Right lobe of liver (tissue), 6 donors: Measurements from ENCODE around the gene SEMA4C. TPM values are rescaled to one million over a fixed set of nuclear protein-coding genes. Genes with fewer than 3 reads are reported as not detected.

Experiments
- ATAC-seq, 4 donors: fragments of 200-7000 bp; cut with Tn5 transposase; one replicate each; pipeline ENCODE4 v1.9.1; 2020; ENCODE audit warnings: mild to moderate bottlenecking in 4 of 4, moderate library complexity in 4 of 4
- DNase-seq, 3 donors: peaks; one replicate each; pipeline ENCODE4 v3.0.0-alpha.2; 2020
- H3K27ac ChIP-seq, 3 donors: fragments of 200-600 bp; one replicate each; pipeline ENCODE4 v1.8.0; 2022
- H3K27me3 ChIP-seq, 2 donors: fragments of 200-600 bp; one replicate each; pipeline ENCODE4 v1.8.0; 2022
- H3K36me3 ChIP-seq, 4 donors: fragments of 200-600 bp; sonication (generic) in 1 of 4; one replicate each; pipeline versions ENCODE4 v1.5.1 to v1.8.0; 2017 to 2022; ENCODE audit warnings: control low read depth in 1 of 4
- H3K4me1 ChIP-seq, 4 donors: fragments of 200-600 bp; sonication (generic) in 1 of 4; one replicate each; pipeline versions ENCODE4 v1.5.1 to v1.8.0; 2017 to 2022; ENCODE audit warnings: control low read depth in 1 of 4
- H3K4me3 ChIP-seq, 3 donors: fragments of 200-600 bp; one replicate each; pipeline ENCODE4 v1.8.0; 2022
- H3K9me3 ChIP-seq, 4 donors: fragments of 200-600 bp; sonication (generic) in 1 of 4; one replicate each; pipeline versions ENCODE4 v1.5.1 to v1.8.0; 2017 to 2022; ENCODE audit warnings: control low read depth in 1 of 4
- POLR2A ChIP-seq: fragments of 450-650 bp; IDR thresholded peaks from one replicate; pipeline ENCODE4 v1.6.1; 2017; ENCODE audit warnings: antibody characterized with exemption, mild to moderate bottlenecking
- WGBS: methylation state at CpG from one replicate; pipeline ENCODE4 v1.1.6; 2018; ENCODE audit warnings: low coverage, low lambda C conversion rate; ENCODE audit not compliant: insufficient coverage; ENCODE audit errors: missing lambda C conversion rate; 5-methylcytosine and 5-hydroxymethylcytosine counted together
- intact Hi-C, 2 donors: fragments of 100-400 bp; cut with DNase I; formaldehyde crosslinking; loops; one replicate each; pipeline versions ENCODE4 v1.11.2 to v1.14.1; 2022
- total RNA-seq, 6 experiments: library from RNA; depleted of rRNA in 2 of 6; stranded (reverse); fragments of >200 nt in 2 of 6; fragmentation: NEBNext Ultra II Directional in 3 of 6; extraction: Animal tissue kit (Norgen Biotek cat#: 25700) in 3 of 6; gene quantifications; one replicate each; pipeline versions ENCODE4 v1.1.0 to v1.2.4, GENCODE V29; 2016 to 2023
- TF ChIP-seq, protein P1 (sequence below), 4 donors: fragments of 200-600 bp in 3 of 4; fragments of 450-650 bp in 1 of 4; IDR thresholded peaks; one replicate each; pipeline versions ENCODE4 v1.5.1 to v1.8.0; 2016 to 2022; ENCODE audit warnings: antibody characterized with exemption in 4 of 4, mild to moderate bottlenecking in 2 of 4
- donor health status: DM: no; HTN: yes; CAD: no.
- donor health status: DM: no; HTN: no; CAD: no.
- donor health status: DM: no; HTN: no; CAD: no.
- donor health status: DM: no; HTN: yes; CAD: no.
- donor health status: DM: no; HTN: yes; CAD: no.

The SEMA4C gene
- total RNA-seq, 6 experiments from 2014 or later = 11.9 to 18.9 (median 12.6) TPM

DNA sequence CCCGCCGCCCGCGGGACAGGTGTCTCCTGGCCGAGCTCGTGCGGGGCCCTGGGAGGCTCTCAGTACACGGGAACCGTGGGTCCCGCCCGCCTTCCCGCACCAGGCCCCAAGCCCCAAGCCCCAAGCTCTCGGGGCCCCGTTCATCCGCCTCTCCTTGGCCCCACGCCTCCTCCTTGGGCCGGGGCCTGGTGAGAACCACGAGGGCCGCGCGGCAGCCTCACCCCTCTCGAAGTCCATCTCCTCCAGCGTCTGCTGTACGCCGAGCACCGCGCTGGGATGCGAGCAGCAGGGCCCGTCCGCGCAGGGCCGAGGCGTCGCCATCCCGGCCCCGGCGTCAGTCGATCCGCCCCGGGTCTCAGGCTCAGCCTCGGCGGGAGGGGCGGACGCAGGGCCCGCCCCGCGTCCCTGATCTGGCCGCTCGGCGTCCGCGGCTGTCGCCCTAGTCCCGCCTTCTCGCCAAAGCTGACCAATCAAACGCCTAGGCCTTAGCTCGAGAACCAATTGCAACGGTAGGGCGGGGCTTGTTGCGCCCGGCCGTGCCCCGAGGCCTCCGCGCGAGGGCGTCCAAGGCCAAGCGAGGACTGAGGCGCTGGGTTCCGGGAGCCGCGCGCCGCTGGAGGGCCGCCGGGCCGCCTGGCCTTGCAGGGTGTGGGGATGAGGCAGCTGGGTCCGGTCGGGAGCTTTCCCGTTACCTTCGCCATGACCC, 12.1 kb downstream of the SEMA4C start, which contains the start of gene ANKRD39:
Gene ANKRD39, minus strand, starts transcription at position 350 of the 706 bp plus-strand sequence. Its CDS starts 29 bp downstream, at position 321.
- intact Hi-C loops = loop anchor here in 1 of 2 donors (5.0 kb wide), 1 partner anchor 94 kb away; no protein-coding TSS in a partner anchor
- DNase-seq (peak; percentile 97 to 98 (median 98)), ATAC-seq (peak; percentile 85 to 95 (median 90))
- peaks cover 0 to 24% (median 12%) of the 10 kb centered on the region in 4 donors for H3K36me3 ChIP-seq
- H3K9me3 ChIP-seq = no peaks in the 10 kb centered on the region
- H3K27me3 ChIP-seq = no peaks in the 10 kb centered on the region
- TF ChIP-seq, protein P1, sequence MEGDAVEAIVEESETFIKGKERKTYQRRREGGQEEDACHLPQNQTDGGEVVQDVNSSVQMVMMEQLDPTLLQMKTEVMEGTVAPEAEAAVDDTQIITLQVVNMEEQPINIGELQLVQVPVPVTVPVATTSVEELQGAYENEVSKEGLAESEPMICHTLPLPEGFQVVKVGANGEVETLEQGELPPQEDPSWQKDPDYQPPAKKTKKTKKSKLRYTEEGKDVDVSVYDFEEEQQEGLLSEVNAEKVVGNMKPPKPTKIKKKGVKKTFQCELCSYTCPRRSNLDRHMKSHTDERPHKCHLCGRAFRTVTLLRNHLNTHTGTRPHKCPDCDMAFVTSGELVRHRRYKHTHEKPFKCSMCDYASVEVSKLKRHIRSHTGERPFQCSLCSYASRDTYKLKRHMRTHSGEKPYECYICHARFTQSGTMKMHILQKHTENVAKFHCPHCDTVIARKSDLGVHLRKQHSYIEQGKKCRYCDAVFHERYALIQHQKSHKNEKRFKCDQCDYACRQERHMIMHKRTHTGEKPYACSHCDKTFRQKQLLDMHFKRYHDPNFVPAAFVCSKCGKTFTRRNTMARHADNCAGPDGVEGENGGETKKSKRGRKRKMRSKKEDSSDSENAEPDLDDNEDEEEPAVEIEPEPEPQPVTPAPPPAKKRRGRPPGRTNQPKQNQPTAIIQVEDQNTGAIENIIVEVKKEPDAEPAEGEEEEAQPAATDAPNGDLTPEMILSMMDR (IDR thresholded peaks at IDR 0.05) = peak; percentile 87 to 93 (median 87)
- peak; percentile 89 for TF ChIP-seq POLR2A
- WGBS = 0% methylated on average over 4 of the region's 81 CpGs
- H3K27ac ChIP-seq = peak within 1 kb of the TSS; percentile 58 to 75 (median 66)
- H3K4me1 ChIP-seq = peaks cover 0 to 58% (median 21%) of the 10 kb centered on the region in 4 donors
- peak within 1 kb of the TSS; percentile 66 to 87 (median 75) for H3K4me3 ChIP-seq

DNA sequence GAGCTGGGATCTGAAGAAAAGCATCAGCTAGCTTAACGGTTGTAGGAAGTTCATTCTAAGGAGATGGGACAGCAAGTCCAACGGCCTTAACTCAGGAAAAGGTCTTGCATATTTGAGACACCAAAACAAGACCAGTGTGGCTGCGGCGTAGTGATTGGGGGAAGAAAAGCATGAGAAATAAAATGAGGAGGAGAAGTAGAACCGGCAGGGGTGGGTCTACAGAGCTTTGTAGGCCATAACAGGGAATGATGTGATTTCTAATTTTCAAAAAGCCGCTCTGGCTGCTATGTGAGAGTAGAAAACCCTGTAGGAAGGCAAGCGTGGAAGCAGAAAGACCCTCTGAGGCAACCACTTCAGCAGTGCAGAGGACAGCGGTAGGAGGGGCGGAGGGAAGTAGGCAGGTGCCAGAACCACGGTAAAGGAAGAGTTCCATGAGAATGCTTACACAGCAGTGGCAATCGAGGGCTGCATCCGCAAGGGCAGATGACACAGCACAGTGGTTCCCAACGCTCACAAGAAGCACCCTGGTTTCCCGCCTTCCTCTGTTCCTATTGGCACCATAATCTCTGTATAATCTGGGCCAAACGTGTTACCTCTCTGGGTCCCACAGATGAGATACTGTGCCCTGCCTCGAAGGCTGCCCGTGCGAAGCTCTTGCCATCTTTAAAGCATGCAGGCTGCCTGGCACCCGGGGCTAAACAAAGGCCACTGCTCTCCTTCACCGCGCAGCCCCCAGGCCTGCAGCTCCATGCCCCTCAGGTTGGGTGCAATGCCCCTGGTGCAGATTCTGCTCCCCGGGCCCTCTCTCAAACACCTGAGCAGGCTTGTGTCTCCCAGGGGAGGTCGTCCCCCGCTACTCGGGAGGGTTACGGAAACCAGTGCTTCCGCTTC, 12.9 kb downstream of the SEMA4C start:
- H3K27ac ChIP-seq = peak overlapping the region; percentile 46 to 75 (median 66)
- DNase-seq = no peak

DNA sequence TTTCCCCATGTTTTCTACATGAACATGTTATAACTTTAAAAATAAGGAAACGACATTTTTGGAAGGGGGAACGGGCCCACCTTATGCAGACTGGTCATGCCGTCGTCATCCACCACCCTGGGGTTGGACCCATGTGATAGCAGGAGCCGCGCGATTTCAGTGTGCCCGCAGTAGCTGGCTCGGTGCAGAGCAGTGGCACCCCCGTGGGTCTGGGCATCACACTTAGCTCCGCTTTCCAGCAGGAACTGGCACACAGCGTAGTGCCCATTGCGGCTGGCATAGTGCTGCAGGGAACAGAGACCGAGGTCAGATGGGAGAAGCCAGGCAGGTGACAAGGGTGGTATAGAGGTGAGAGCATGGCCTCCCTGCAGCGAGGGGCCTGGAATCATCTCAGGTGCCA, 16.6 kb downstream of the SEMA4C start:
- no peaks in the 10 kb centered on the region for H3K9me3 ChIP-seq
- no peaks in the 10 kb centered on the region for H3K27me3 ChIP-seq
- no peak overlapping the region for H3K4me3 ChIP-seq
- 97% methylated on average over 8 of the region's 15 CpGs for WGBS
- peaks cover 0 to 44% (median 9%) of the 10 kb centered on the region in 4 donors for H3K36me3 ChIP-seq
- no peak for ATAC-seq
- H3K4me1 ChIP-seq = peaks cover 0 to 32% (median 11%) of the 10 kb centered on the region in 4 donors
- no peak for TF ChIP-seq POLR2A
- intact Hi-C loops = no loop called here
- no peak overlapping the region for H3K27ac ChIP-seq
- DNase-seq = no peak

More for the DNA sequence above, 12.9 kb downstream of the SEMA4C start:
- no peaks in the 10 kb centered on the region for H3K27me3 ChIP-seq
- H3K4me1 ChIP-seq = peaks cover 0 to 52% (median 18%) of the 10 kb centered on the region in 4 donors
- TF ChIP-seq, protein P1 (IDR thresholded peaks at IDR 0.05) = no peak
- TF ChIP-seq POLR2A = no peak
- H3K9me3 ChIP-seq = no peaks in the 10 kb centered on the region
- ATAC-seq = peak; percentile 6 to 21 (median 19)
- WGBS = 17% methylated on average over 18 of the region's 27 CpGs
- H3K4me3 ChIP-seq = peak overlapping the region; percentile 66 to 87 (median 75)
- intact Hi-C loops = loop anchor here in 1 of 2 donors (5.0 kb wide), 1 partner anchor 95 kb away; no protein-coding TSS in a partner anchor
- H3K36me3 ChIP-seq = peaks cover 0 to 29% (median 15%) of the 10 kb centered on the region in 4 donors

DNA sequence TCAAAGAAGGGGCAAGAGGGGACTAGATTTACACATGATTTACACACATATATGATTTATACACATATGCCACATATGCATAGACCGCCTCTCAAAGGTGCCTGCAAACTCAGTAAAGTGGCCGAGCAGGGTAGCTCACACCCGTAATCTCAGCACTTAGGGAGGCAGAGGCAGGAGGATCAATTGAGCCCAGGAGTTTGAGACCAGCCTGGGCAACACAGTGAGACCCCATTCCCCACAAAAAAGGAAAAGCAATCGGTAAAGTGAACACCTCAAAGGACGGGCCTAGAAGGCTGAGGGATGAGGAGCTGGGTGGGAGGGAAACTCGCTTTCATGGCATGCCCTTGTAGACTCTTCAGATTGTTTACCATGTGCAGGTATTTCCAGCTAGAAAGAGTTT, 17.2 kb downstream of the SEMA4C start:
- no peak for ATAC-seq
- WGBS = 98% methylated on average over 5 of the region's 6 CpGs
- intact Hi-C loops = no loop called here

DNA sequence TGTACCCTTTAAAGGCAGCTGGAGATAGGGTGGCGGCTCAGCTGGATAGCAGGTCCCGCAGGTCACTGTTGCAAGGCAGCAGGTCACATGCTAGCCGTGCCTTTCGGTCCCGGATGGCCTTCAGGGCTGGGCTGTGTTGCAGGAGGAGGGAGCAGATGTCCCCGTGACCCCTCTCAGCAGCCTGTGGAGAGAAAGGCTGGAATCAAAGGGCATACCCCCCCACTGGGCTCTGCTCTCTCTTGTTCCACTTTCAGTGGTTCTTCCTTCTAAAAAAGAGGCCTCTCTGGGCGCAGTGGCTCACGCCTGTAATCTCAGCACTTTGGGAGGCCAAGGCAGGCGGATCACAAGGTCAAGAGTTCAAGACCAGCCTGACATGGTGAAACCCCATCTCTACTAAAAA, 21.6 kb downstream of the SEMA4C start:
- Histone ChIP-seq H3K36me3 (peaks cover 0 to 49% (median 9%) of the 10 kb centered on the region in 4 donors), H3K4me1 (peaks cover 0 to 14% (median 6%) of the 10 kb centered on the region in 4 donors), H3K9me3 (no peaks in the 10 kb centered on the region), H3K27ac (peak overlapping the region in 2 of 3 donors; percentile 4 to 25), H3K4me3 (no peak overlapping the region), H3K27me3 (no peaks in the 10 kb centered on the region)
- DNase-seq = peak; percentile 74 to 94 (median 93)
- TF ChIP-seq, protein P1 (IDR thresholded peaks at IDR 0.05) = no peak
- no peak for TF ChIP-seq POLR2A
- 20% methylated on average over 3 of the region's 9 CpGs for WGBS
- ATAC-seq = peak; percentile 97 to 99 (median 98)
- intact Hi-C loops = no loop called here

More for the DNA sequence above, 17.2 kb downstream of the SEMA4C start:
- no peak for DNase-seq
- H3K27ac ChIP-seq = no peak overlapping the region
- TF ChIP-seq POLR2A = no peak
- H3K9me3 ChIP-seq = no peaks in the 10 kb centered on the region
- no peak overlapping the region for H3K4me3 ChIP-seq
- peaks cover 0 to 37% (median 13%) of the 10 kb centered on the region in 4 donors for H3K4me1 ChIP-seq
- H3K27me3 ChIP-seq = no peaks in the 10 kb centered on the region
- peaks cover 0 to 44% (median 9%) of the 10 kb centered on the region in 4 donors for H3K36me3 ChIP-seq
